Mammary epithelial cell (primary cell): ENCODE results near the gene KCNIP2.

Source experiments
- EZH2 ChIP-seq: IDR thresholded peaks from 2 replicates; pipeline ENCODE4 v1.6.1; 2012; ENCODE audit warnings: low read length, inconsistent platforms, borderline replicate concordance
- TF ChIP-seq, protein P1 (sequence below), 2 donors: IDR thresholded peaks in 1 of 2; conservative IDR thresholded peaks in 1 of 2; 2 replicates each; pipeline ENCODE4 v1.5.1; 2011 to 2012; ENCODE audit warnings: inconsistent platforms in 2 of 2, low read length in 2 of 2, mild to moderate bottlenecking in 2 of 2, control low read depth in 1 of 2, low read depth in 1 of 2; ENCODE audit not compliant: insufficient read depth in 1 of 2; ENCODE audit errors: extremely low read depth in 1 of 2

DNA sequence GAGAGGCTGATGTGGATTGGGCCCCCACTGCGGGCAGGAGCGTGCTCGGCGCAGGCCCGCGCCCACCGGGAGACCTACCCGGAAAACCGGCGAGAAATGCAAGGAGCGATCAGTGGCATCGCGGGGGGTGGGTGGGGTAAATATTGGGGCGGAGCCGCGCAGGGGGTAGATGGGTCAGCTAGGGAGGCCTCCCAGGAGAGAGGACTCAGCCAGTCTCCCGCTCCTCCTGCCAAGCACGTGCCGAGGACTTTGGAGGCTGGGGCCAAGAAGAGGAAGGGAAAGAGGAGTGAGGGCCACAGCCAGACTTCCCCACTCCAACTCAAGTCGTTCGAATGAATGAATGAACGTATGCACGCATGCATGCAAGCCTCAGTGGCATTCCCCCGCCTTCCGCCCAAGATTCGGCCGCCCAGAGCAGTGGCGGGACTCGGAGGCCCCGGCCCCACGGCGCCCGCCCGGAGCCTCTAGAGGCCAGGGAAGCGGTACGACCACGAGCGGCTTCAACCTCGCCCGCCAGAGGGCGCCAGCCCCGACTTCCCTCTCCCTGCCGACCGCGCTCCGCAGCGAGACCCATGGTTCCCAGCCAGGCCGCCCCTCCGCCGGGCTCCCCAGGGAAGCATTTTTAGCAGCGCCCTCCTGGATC, 63.9 kb downstream of the KCNIP2 start:
- TF ChIP-seq, protein P1, sequence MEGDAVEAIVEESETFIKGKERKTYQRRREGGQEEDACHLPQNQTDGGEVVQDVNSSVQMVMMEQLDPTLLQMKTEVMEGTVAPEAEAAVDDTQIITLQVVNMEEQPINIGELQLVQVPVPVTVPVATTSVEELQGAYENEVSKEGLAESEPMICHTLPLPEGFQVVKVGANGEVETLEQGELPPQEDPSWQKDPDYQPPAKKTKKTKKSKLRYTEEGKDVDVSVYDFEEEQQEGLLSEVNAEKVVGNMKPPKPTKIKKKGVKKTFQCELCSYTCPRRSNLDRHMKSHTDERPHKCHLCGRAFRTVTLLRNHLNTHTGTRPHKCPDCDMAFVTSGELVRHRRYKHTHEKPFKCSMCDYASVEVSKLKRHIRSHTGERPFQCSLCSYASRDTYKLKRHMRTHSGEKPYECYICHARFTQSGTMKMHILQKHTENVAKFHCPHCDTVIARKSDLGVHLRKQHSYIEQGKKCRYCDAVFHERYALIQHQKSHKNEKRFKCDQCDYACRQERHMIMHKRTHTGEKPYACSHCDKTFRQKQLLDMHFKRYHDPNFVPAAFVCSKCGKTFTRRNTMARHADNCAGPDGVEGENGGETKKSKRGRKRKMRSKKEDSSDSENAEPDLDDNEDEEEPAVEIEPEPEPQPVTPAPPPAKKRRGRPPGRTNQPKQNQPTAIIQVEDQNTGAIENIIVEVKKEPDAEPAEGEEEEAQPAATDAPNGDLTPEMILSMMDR (conservative IDR thresholded peaks at IDR 0.05 in 1 of 2, IDR thresholded peaks at IDR 0.05 in 1 of 2; ENCODE audit: extremely low read depth in 1 of 2, insufficient read depth in 1 of 2, low read depth in 1 of 2, low read length in 2 of 2) = peak; percentile 56 to 84
- TF ChIP-seq EZH2 = no peak
